OCI-LY3 (cell line): ENCODE data around the gene CPXM1.

Experiments used
- CTCF ChIP-seq: fragments of 200-600, 300-600 bp; sonication (generic); IDR thresholded peaks from 2 replicates; pipeline ENCODE4 v1.5.1; 2014; ENCODE audit warnings: antibody characterized with exemption, low read length, low read depth
- EZH2phosphoT487 ChIP-seq: fragments of 200-600 bp; shearing (Covaris generic); IDR thresholded peaks from 2 replicates; pipeline ENCODE4 v1.6.1; 2018; ENCODE audit warnings: antibody characterized with exemption, mixed run types, low read depth

DNA sequence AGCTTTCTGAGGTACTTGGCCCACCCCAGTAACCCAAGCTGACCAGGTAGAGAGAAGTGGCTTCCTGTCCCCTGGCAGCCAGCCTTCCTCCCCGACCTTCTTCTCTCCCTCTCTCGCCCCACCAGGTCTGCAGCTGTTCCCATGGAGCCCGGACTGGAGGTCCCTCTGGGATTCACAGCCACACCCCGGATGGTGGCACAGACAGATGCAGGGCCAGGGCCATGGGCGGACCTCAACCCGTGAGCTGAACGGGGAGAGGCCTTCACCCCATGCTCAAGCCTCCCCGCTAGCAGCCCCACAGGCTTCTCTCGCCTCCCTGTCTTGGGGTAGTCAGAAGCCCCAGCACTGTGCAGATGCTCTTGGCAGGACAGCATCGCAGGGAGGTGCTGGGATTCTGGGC, 41.3 kb downstream of the CPXM1 start:
- TF ChIP-seq CTCF (no peak), EZH2phosphoT487 (no peak)
